Measurements from ENCODE around the gene CLMN.

CLMN gene

DNA sequence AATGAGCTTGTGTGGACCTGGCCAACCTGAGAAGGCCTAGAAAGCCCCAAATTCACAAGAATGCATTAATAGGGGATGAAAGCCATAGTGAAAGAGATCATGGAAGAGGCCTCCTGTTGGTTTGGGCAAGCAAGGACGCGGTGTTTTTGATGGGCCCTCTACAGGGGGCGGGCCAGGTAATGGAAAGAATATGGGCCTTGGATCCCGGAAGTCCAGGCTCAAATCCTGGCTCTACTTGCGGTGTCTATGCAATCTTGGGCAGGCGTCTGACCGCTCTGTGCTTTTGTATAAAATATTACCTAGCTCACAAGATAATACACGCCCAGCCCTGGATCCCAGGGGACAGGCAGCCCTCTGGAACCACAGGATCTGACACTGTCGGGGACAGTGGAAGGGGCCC, 41.1 kb upstream of the CLMN start:
- TF ChIP-seq, protein P1, sequence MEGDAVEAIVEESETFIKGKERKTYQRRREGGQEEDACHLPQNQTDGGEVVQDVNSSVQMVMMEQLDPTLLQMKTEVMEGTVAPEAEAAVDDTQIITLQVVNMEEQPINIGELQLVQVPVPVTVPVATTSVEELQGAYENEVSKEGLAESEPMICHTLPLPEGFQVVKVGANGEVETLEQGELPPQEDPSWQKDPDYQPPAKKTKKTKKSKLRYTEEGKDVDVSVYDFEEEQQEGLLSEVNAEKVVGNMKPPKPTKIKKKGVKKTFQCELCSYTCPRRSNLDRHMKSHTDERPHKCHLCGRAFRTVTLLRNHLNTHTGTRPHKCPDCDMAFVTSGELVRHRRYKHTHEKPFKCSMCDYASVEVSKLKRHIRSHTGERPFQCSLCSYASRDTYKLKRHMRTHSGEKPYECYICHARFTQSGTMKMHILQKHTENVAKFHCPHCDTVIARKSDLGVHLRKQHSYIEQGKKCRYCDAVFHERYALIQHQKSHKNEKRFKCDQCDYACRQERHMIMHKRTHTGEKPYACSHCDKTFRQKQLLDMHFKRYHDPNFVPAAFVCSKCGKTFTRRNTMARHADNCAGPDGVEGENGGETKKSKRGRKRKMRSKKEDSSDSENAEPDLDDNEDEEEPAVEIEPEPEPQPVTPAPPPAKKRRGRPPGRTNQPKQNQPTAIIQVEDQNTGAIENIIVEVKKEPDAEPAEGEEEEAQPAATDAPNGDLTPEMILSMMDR (IDR thresholded peaks at IDR 0.05; ENCODE audit: low read length, missing control alignments) = no peak
- H3K4me3 ChIP-seq (replicated peaks; ENCODE audit: low read depth, low read length) = no peak overlapping the region
- DNase-seq (ENCODE audit: low read depth) = no peak

DNA sequence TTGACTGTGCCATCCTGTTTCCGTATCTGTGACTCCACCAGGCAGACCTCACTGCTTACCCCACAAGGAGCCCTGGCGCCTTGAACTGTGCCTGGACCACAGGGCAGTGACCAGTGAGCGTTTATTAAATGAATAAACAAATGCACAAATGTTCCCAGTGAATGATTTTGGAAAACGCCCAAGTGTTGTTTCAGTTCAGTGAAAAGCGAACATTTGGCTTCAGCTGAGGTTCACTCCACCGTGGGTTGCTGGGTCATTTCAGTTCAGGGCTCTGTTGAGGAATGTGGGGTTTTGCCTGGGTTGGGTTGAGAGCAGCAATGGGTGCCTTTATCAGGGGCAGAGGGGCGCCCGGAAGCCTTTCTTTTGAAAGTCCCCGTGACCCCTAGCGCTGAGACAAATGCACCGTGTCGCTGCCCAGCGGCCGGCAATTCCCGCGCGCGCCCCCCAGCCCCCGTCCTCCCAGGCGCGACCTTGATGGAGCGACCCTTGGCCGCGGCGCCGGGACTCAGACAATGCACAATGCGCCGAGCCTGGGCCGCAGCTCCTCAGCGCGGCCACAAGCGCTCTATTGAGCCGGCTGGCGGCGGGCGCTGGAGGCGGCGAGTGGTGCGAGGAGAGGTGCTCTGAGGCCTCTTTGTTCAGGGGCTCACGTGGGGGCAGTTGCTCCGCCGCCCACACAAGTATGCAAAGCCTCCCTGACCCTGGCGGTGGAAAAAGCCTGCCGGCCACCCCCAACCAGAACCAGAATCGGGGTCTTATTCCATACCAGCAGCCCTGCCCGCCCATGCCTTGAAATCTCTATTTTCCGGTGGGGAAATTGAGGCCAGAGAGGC, 40.5 kb upstream of the CLMN start:
- DNase-seq (ENCODE audit: low read depth) = no peak
- TF ChIP-seq, protein P1 (IDR thresholded peaks at IDR 0.05; ENCODE audit: low read length, missing control alignments) = no peak
- no peak overlapping the region for H3K4me3 ChIP-seq (replicated peaks; ENCODE audit: low read depth, low read length)

DNA sequence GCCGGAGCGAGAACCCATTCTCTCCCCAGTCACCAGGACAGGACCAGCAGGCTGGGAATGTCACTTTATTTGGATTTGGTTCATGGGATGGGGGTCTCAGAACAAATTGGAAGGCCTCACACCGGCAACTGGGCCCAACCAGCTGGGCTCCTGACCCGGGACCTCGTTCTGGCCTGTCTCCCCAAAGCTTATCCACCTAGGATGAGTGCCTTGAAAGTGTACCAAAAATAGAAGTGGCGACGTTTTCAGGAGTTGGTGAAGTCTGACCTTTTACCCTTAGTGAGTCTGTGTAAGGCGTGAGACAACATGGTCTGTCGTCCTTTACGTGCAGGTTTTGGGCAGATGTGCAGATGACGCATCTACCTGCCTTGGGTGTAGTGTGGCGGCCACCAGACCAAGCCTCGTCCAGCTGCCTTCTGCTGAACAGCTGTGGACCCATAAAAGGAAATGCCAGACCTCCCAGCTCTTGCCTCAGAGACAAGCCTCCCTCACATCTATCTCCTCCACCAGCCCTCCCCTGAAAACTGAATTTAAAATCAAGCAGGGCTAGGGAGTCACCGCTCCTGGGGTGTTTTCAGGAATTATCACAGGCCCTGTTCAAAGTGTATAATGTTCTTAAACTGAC, 36.6 kb upstream of the CLMN start:
- DNase-seq (ENCODE audit: low read depth) = no peak
- H3K4me3 ChIP-seq (replicated peaks; ENCODE audit: low read depth, low read length) = no peak overlapping the region
- TF ChIP-seq, protein P1 (IDR thresholded peaks at IDR 0.05; ENCODE audit: low read length, missing control alignments) = no peak

DNA sequence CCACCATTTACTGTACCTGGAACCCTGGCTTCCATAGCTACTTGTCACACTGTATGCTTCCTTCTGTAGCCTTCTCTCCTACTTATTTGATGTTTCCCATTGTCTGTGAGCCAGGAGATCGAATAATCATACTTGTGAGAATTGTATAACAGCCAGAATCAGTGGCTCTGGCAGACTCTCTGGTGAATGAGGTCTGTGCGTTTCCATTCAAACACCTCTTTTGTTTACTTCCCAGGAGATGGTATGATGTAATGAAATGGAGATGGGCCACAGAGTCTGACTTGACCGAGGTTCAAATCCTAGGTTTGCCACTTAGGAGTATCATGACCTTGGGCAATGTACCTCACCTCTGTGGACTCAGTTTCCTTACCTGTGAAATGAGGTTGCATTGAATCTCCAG, 35.7 kb upstream of the CLMN start:
- H3K4me3 ChIP-seq (replicated peaks; ENCODE audit: low read depth, low read length) = no peak overlapping the region
- DNase-seq (ENCODE audit: low read depth) = no peak
- TF ChIP-seq, protein P1 (IDR thresholded peaks at IDR 0.05; ENCODE audit: low read length, missing control alignments) = no peak

DNA sequence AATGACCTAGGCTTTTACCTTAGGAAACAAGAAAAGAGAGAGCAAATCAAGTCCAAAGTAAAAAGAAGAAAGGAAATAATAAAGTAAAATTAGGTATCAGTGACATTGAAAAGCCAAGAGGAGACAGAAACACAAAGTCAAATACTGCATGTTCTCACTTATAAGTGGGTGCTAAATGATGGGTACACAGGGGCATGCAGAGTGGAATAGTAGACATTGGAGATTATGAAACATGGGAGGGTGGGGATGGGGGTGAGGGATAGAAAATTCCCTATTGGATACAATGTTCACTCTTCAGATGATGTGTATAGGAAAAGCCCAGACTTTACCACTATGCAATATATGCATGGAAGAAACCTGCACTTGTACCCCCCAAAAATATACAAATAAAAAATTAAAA, 35.1 kb upstream of the CLMN start:
- no peak for DNase-seq (ENCODE audit: low read depth)
- TF ChIP-seq, protein P1 (IDR thresholded peaks at IDR 0.05; ENCODE audit: low read length, missing control alignments) = no peak
- H3K4me3 ChIP-seq (replicated peaks; ENCODE audit: low read depth, low read length) = no peak overlapping the region

DNA sequence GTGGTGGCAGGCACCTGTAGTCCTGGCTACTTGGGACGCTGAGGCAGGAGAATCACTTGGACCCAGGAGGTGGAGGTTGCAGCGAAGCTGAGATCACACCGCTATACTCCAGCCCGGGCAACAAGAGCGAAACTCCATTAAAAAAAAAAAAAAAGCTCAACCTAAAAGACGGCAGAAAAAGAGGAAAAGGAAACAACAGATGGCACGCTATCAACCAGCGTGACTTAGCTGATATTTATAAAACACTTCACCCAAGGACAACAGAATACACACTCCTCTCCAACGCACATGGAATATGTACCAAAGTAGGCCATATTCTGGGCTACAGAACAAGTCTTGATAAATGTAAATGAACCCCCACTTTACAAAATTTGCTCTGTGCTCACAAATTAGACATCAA, 34.0 kb upstream of the CLMN start:
- TF ChIP-seq, protein P1 (IDR thresholded peaks at IDR 0.05; ENCODE audit: low read length, missing control alignments) = no peak
- no peak for DNase-seq (ENCODE audit: low read depth)
- H3K4me3 ChIP-seq (replicated peaks; ENCODE audit: low read depth, low read length) = no peak overlapping the region
